Measurements from ENCODE around the gene IGFL4.

The IGFL4 gene

DNA sequence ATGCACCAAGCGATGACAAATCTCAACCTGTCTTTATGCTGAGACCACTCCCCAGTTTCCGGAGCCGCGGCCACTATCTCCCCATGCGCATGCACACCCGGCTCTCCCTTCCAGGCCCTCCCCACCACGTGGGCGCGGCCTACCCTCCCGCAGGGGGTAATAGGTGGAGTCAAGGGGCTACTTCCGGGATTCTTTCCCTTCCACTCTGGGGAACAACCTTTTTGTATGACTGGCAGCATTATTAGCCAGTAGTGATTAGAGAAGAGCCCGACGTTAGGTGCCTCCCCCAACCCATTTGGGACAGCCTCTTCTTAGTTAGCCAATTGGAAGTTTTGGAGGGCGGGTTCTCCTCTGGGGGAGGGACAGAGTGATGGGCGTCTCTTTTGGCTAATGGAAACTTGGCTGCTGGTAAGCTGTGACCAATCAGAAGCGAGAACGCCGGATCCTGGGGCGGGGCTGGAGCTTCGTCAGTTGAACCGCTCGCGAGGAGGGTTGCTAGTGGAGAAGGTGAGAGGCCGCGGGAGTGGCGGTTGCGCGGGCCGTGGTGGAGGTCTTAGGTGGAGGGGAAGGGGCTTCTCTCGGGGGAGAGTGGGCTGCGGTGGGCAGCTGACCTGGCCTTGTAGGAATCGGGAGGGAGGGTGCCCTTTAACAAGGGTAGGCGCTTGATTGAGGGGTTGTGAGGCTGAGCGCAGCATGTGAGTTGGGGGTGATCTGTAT is 45.6 kb downstream of the IGFL4 start, which contains the start of gene CCDC61 (continued):
- TF ChIP-seq, protein P1, sequence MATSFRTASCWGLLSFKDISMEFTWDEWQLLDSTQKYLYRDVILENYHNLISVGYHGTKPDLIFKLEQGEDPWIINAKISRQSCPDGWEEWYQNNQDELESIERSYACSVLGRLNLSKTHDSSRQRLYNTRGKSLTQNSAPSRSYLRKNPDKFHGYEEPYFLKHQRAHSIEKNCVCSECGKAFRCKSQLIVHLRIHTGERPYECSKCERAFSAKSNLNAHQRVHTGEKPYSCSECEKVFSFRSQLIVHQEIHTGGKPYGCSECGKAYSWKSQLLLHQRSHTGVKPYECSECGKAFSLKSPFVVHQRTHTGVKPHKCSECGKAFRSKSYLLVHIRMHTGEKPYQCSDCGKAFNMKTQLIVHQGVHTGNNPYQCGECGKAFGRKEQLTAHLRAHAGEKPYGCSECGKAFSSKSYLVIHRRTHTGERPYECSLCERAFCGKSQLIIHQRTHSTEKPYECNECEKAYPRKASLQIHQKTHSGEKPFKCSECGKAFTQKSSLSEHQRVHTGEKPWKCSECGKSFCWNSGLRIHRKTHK (tag by site-specific recombination; IDR thresholded peaks at IDR 0.05) = no peak
- TF ChIP-seq, protein P2, sequence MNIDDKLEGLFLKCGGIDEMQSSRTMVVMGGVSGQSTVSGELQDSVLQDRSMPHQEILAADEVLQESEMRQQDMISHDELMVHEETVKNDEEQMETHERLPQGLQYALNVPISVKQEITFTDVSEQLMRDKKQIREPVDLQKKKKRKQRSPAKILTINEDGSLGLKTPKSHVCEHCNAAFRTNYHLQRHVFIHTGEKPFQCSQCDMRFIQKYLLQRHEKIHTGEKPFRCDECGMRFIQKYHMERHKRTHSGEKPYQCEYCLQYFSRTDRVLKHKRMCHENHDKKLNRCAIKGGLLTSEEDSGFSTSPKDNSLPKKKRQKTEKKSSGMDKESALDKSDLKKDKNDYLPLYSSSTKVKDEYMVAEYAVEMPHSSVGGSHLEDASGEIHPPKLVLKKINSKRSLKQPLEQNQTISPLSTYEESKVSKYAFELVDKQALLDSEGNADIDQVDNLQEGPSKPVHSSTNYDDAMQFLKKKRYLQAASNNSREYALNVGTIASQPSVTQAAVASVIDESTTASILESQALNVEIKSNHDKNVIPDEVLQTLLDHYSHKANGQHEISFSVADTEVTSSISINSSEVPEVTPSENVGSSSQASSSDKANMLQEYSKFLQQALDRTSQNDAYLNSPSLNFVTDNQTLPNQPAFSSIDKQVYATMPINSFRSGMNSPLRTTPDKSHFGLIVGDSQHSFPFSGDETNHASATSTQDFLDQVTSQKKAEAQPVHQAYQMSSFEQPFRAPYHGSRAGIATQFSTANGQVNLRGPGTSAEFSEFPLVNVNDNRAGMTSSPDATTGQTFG (tag by site-specific recombination; IDR thresholded peaks at IDR 0.05; ENCODE audit: borderline replicate concordance) = no peak
- TF ChIP-seq, protein P3, sequence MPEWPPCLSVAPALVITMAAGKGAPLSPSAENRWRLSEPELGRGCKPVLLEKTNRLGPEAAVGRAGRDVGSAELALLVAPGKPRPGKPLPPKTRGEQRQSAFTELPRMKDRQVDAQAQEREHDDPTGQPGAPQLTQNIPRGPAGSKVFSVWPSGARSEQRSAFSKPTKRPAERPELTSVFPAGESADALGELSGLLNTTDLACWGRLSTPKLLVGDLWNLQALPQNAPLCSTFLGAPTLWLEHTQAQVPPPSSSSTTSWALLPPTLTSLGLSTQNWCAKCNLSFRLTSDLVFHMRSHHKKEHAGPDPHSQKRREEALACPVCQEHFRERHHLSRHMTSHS (tag by site-specific recombination; IDR thresholded peaks at IDR 0.05) = no peak
- TF ChIP-seq ZNF19 (tag by site-specific recombination; IDR thresholded peaks at IDR 0.05; ENCODE audit: low read depth) (no peak), ZNF221 (tag by site-specific recombination; IDR thresholded peaks at IDR 0.05; ENCODE audit: borderline replicate concordance) (no peak), ZNF629 (tag by site-specific recombination; IDR thresholded peaks at IDR 0.05) (0 out of 2 replicates have a peak, but pooled peaks have one; percentile 3), ZNF843 (tag by site-specific recombination; IDR thresholded peaks at IDR 0.05) (peak; percentile 54), SCRT2 (tag by site-specific recombination; IDR thresholded peaks at IDR 0.05) (no peak), ZNF426 (tag by site-specific recombination; IDR thresholded peaks at IDR 0.05) (no peak), ZNF274 (IDR thresholded peaks at IDR 0.05; ENCODE audit: low read length) (no peak), ZNF274 (tag by site-specific recombination; IDR thresholded peaks at IDR 0.05; ENCODE audit: borderline replicate concordance) (no peak), ZNF596 (tag by site-specific recombination; IDR thresholded peaks at IDR 0.05) (no peak), BCL11B (tag by site-specific recombination; IDR thresholded peaks at IDR 0.05; ENCODE audit: low read depth) (peak; percentile 47; the same call in 1 of the 2 replicates), ZNF791 (tag by site-specific recombination; IDR thresholded peaks at IDR 0.05) (no peak), KLF16 (tag by site-specific recombination; IDR thresholded peaks at IDR 0.05) (peak; percentile 95), FEZF1 (tag by site-specific recombination; IDR thresholded peaks at IDR 0.05) (no peak), REPIN1 (tag by site-specific recombination; IDR thresholded peaks at IDR 0.05; ENCODE audit: low read depth) (peak; percentile 72; the same call in 1 of the 2 replicates), ZNF561 (tag by site-specific recombination; IDR thresholded peaks at IDR 0.05; ENCODE audit: borderline replicate concordance) (no peak), ZNF776 (tag by site-specific recombination; IDR thresholded peaks at IDR 0.05; ENCODE audit: borderline replicate concordance) (no peak), ZNF121 (tag by site-specific recombination; IDR thresholded peaks at IDR 0.05) (no peak), ZNF777 (tag by site-specific recombination; IDR thresholded peaks at IDR 0.05; ENCODE audit: borderline replicate concordance) (0 out of 2 replicates have a peak, but pooled peaks have one; percentile 46), EGR2 (tag by site-specific recombination; IDR thresholded peaks at IDR 0.05; ENCODE audit: low read depth) (peak; percentile 15; the same call in 1 of the 2 replicates), ZNF175 (tag by site-specific recombination; IDR thresholded peaks at IDR 0.05) (no peak), ZBTB17 (tag by site-specific recombination; IDR thresholded peaks at IDR 0.05) (peak; percentile 51; the same call in 1 of the 2 replicates), ZBTB8A (tag by site-specific recombination; IDR thresholded peaks at IDR 0.05) (no peak), KLF10 (tag by site-specific recombination; IDR thresholded peaks at IDR 0.05) (0 out of 2 replicates have a peak, but pooled peaks have one; percentile 20), ZNF133 (tag by site-specific recombination; IDR thresholded peaks at IDR 0.05) (0 out of 2 replicates have a peak, but pooled peaks have one; percentile 14), ZNF585B (tag by site-specific recombination; IDR thresholded peaks at IDR 0.05) (no peak), ZNF792 (tag by site-specific recombination; IDR thresholded peaks at IDR 0.05) (no peak), ZNF169 (tag by site-specific recombination; IDR thresholded peaks at IDR 0.05) (peak; percentile 76; the same call in 1 of the 2 replicates), ZEB2 (tag by site-specific recombination; IDR thresholded peaks at IDR 0.05) (no peak)
- TF ChIP-seq, protein P4, sequence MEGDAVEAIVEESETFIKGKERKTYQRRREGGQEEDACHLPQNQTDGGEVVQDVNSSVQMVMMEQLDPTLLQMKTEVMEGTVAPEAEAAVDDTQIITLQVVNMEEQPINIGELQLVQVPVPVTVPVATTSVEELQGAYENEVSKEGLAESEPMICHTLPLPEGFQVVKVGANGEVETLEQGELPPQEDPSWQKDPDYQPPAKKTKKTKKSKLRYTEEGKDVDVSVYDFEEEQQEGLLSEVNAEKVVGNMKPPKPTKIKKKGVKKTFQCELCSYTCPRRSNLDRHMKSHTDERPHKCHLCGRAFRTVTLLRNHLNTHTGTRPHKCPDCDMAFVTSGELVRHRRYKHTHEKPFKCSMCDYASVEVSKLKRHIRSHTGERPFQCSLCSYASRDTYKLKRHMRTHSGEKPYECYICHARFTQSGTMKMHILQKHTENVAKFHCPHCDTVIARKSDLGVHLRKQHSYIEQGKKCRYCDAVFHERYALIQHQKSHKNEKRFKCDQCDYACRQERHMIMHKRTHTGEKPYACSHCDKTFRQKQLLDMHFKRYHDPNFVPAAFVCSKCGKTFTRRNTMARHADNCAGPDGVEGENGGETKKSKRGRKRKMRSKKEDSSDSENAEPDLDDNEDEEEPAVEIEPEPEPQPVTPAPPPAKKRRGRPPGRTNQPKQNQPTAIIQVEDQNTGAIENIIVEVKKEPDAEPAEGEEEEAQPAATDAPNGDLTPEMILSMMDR (tag by site-specific recombination; IDR thresholded peaks at IDR 0.05) = no peak
- TF ChIP-seq, protein P5, sequence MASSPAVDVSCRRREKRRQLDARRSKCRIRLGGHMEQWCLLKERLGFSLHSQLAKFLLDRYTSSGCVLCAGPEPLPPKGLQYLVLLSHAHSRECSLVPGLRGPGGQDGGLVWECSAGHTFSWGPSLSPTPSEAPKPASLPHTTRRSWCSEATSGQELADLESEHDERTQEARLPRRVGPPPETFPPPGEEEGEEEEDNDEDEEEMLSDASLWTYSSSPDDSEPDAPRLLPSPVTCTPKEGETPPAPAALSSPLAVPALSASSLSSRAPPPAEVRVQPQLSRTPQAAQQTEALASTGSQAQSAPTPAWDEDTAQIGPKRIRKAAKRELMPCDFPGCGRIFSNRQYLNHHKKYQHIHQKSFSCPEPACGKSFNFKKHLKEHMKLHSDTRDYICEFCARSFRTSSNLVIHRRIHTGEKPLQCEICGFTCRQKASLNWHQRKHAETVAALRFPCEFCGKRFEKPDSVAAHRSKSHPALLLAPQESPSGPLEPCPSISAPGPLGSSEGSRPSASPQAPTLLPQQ (tag by site-specific recombination; IDR thresholded peaks at IDR 0.05) = no peak; the same call in 1 of the 2 replicates
